Smooth muscle cell (in vitro differentiated cells): Measurements from ENCODE around the gene STK10. TPM values are rescaled to one million over a fixed set of nuclear protein-coding genes. Genes with fewer than 3 reads are reported as not detected.

Source experiments
- DNase-seq: peaks from one replicate; lab custom pipeline; 2025; ENCODE audit not compliant: unreplicated experiment; lab: John Stamatoyannopoulos, UW
- H2AFZ ChIP-seq: fragments of 200-600 bp; sonication (generic); 2 replicates; pipeline ENCODE4 v1.6.0; 2016; ENCODE audit warnings: antibody characterized with exemption, low read depth, mild to moderate bottlenecking
- H3F3A ChIP-seq: fragments of 200-600 bp; sonication (generic); 2 replicates; pipeline ENCODE4 v1.6.0; 2017; ENCODE audit warnings: antibody characterized with exemption, low read depth
- H3K27ac ChIP-seq: fragments of 200-600 bp; sonication (generic); 2 replicates; pipeline ENCODE4 v1.5.1; 2016; ENCODE audit warnings: low read depth, mild to moderate bottlenecking
- H3K27me3 ChIP-seq: fragments of 200-600 bp; sonication (generic); 2 replicates; pipeline ENCODE4 v1.6.1; 2016; ENCODE audit warnings: low read depth, mild to moderate bottlenecking
- H3K36me3 ChIP-seq: fragments of 200-600 bp; sonication (generic); 2 replicates; pipeline ENCODE4 v1.5.1; 2016; ENCODE audit warnings: low read depth
- H3K4me1 ChIP-seq: fragments of 200-600 bp; sonication (generic); 2 replicates; pipeline ENCODE4 v1.5.1; 2016; ENCODE audit warnings: low read depth
- H3K4me2 ChIP-seq: fragments of 200-600 bp; sonication (generic); 2 replicates; pipeline ENCODE4 v1.6.0; 2016; ENCODE audit warnings: mild to moderate bottlenecking
- H3K4me3 ChIP-seq: fragments of 200-600 bp; sonication (generic); 2 replicates; pipeline ENCODE4 v1.5.1; 2016; ENCODE audit warnings: mild to moderate bottlenecking
- H3K79me2 ChIP-seq: fragments of 200-600 bp; sonication (generic); 2 replicates; pipeline ENCODE4 v1.6.0; 2016; ENCODE audit warnings: low read depth, mild to moderate bottlenecking
- H3K9ac ChIP-seq: fragments of 200-600 bp; sonication (generic); 2 replicates; pipeline ENCODE4 v1.6.0; 2016; ENCODE audit warnings: low read depth
- H3K9me3 ChIP-seq: fragments of 200-600 bp; sonication (generic); replicated peaks from 2 replicates; pipeline ENCODE4 v1.5.1; 2016; ENCODE audit warnings: low read depth
- H4K20me1 ChIP-seq: fragments of 200-600 bp; sonication (generic); 2 replicates; pipeline ENCODE4 v1.6.0; 2016; ENCODE audit warnings: low read depth
- WGBS: methylation state at CpG from one replicate; pipeline ENCODE4 v1.1.7; 2016; ENCODE audit warnings: low lambda C conversion rate; 5-methylcytosine and 5-hydroxymethylcytosine counted together
- polyA plus RNA-seq: library from polyadenylated mRNA; unstranded; fragments of >200 nt; fragmentation: Nextera tagmentation; extraction: Ambion mirVana; gene quantifications from 2 replicates; pipeline ENCODE4 v1.2.1, GENCODE V29; 2016
- total RNA-seq: library from RNA; depleted of rRNA; stranded (reverse); fragments of >200 nt; gene quantifications from 2 replicates; pipeline ENCODE4 v1.2.3, GENCODE V29; 2014
- TF ChIP-seq, protein P1 (sequence below): fragments of 200-600 bp; sonication (generic); IDR thresholded peaks from 2 replicates; pipeline ENCODE4 v1.5.1; 2017; ENCODE audit warnings: borderline replicate concordance, mild to moderate bottlenecking, antibody characterized with exemption; ENCODE audit not compliant: insufficient read depth, poor library complexity, severe bottlenecking

Gene STK10
- total and polyA plus RNA-seq, 2 experiments from 2014 or later: 10.7 to 26.0 TPM

DNA sequence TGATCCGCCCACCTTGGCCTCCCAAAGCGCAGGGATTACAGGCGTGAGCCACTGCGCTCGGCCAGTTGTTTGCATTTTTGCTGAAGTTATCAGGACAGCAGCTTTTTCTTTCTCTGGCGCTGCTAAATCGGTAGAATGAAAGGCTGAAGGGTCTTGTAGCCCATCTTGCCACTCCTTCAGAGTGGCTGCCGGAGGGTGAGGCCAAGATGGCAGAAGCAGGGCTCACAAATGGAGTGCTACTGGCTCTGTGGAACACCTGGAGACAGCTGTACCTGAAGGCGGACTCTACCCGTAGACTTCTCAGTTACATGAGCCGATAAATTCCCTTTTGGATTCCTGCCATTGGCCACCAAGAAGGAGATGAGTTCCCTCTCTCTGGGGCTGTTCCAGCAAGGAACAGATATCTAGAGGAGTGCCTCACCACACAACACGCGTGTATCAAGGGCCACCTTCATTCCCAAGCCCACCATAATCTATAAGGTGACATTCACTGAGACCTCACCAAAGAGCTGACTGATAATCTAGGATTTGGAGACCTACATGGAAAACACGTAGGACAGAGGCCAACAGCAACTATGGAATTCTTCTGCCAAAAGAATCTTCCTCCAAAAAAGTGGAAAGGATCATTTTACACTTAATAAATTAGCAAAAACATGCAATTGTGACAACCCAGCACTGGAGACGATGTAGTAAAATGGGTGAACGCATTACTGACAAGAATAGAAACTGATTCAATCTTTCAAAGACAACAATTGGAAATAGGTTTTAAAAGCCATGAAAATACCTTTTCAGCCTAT lies 21.8 kb downstream of the STK10 start:
- Histone ChIP-seq H2AFZ (no peak overlapping the region), H3K4me3 (no peak overlapping the region), H3K36me3 (no peaks in the 10 kb centered on the region), H3K79me2 (peaks cover 5% of the 10 kb centered on the region), H3K9ac (no peak overlapping the region), H3K27me3 (no peaks in the 10 kb centered on the region), H3K4me1 (peaks cover 6% of the 10 kb centered on the region), H3K4me2 (no peak overlapping the region), H3K9me3 (no peaks in the 10 kb centered on the region), H3F3A (no peaks in the 10 kb centered on the region), H4K20me1 (peaks cover 61% of the 10 kb centered on the region), H3K27ac (no peak overlapping the region)
- no peak for DNase-seq
- WGBS: 94% methylated on average over 16 of the region's 16 CpGs
- TF ChIP-seq, protein P1, sequence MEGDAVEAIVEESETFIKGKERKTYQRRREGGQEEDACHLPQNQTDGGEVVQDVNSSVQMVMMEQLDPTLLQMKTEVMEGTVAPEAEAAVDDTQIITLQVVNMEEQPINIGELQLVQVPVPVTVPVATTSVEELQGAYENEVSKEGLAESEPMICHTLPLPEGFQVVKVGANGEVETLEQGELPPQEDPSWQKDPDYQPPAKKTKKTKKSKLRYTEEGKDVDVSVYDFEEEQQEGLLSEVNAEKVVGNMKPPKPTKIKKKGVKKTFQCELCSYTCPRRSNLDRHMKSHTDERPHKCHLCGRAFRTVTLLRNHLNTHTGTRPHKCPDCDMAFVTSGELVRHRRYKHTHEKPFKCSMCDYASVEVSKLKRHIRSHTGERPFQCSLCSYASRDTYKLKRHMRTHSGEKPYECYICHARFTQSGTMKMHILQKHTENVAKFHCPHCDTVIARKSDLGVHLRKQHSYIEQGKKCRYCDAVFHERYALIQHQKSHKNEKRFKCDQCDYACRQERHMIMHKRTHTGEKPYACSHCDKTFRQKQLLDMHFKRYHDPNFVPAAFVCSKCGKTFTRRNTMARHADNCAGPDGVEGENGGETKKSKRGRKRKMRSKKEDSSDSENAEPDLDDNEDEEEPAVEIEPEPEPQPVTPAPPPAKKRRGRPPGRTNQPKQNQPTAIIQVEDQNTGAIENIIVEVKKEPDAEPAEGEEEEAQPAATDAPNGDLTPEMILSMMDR: no peak

DNA sequence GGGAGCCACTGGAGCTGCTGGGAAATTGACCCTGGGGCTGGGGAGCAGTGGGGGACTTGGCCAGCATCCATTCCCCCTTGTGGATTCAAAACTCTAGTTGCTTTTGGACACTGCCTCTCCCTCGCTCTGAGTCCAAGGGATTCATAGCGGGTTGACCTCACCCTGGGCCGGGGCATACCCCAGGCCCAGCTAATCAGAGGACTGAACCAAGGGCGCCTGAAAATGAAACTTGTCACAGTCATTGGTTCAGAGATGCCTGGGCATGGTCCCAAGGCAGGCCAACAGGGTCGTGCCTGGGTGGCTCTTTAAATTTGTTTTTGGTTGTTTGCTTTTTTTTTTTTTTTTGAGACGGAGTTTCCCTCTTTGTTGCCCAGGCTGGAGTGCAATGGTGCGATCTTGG lies 22.6 kb downstream of the STK10 start:
- WGBS: 99% methylated on average over 7 of the region's 7 CpGs
- H4K20me1 ChIP-seq: peaks cover 58% of the 10 kb centered on the region
- no peak overlapping the region for H3K4me3 ChIP-seq
- no peaks in the 10 kb centered on the region for H3K36me3 ChIP-seq
- no peaks in the 10 kb centered on the region for H3F3A ChIP-seq
- TF ChIP-seq, protein P1: no peak
- no peak overlapping the region for H3K4me2 ChIP-seq
- H3K27me3 ChIP-seq: no peaks in the 10 kb centered on the region
- H3K9ac ChIP-seq: no peak overlapping the region
- H3K27ac ChIP-seq: no peak overlapping the region
- peaks cover 5% of the 10 kb centered on the region for H3K79me2 ChIP-seq
- no peaks in the 10 kb centered on the region for H3K9me3 ChIP-seq
- no peak for DNase-seq
- H3K4me1 ChIP-seq: no peaks in the 10 kb centered on the region
- H2AFZ ChIP-seq: no peak overlapping the region

DNA sequence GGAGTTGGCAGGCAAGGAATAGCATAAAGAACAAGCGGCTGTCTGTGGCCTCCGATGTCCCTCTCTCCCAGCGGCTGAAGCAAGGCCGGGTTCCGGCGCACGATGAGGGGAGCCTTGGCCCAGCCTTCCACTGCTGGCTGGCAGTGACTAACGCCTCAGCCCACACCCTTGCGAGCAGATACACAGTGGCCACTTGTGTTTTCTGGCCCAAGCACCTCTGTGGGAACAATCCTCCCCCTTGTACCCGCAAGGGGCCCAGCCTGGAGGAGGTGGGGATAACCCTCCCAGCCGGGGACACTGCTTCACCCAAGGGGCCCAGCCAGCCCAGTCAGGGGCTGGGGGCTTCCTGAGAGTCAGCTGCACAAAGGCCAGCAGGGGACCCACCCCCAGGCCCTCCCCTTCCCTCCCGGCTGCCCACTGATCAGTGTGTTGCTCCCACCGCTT lies 23.2 kb downstream of the STK10 start:
- Histone ChIP-seq H3K36me3 (no peaks in the 10 kb centered on the region), H3K9ac (no peak overlapping the region), H3K4me2 (no peak overlapping the region), H3K27me3 (no peaks in the 10 kb centered on the region), H3K9me3 (no peaks in the 10 kb centered on the region), H3K79me2 (peaks cover 8% of the 10 kb centered on the region), H3K4me3 (no peak overlapping the region), H2AFZ (no peak overlapping the region), H4K20me1 (peaks cover 62% of the 10 kb centered on the region), H3K27ac (no peak overlapping the region), H3K4me1 (no peaks in the 10 kb centered on the region), H3F3A (no peaks in the 10 kb centered on the region)
- WGBS: 83% methylated on average over 13 of the region's 13 CpGs
- DNase-seq: no peak
- TF ChIP-seq, protein P1: no peak

DNA sequence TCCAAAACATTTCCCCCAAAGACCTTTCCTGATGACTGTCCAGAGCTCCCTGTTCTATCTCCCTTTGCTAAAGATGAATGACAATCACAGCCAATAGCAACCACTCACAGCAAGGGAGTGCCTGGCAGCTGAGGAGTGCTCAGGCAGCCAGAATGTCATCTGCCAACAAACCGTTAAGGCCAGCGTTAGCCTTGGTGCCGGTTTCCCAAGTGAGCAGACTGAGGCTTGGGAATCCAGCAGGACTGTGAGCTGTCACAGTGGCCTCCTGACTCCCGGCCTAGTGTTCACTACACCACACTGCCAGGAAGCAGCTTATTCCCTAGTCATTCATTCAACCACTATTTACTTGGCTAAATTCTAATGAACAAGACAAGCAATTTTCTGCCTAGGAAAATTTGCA lies 24.7 kb downstream of the STK10 start:
- H3K36me3 ChIP-seq: no peaks in the 10 kb centered on the region
- no peak overlapping the region for H3K4me3 ChIP-seq
- H3K4me1 ChIP-seq: no peaks in the 10 kb centered on the region
- no peaks in the 10 kb centered on the region for H3K9me3 ChIP-seq
- no peak overlapping the region for H3K27ac ChIP-seq
- no peak overlapping the region for H3K9ac ChIP-seq
- peaks cover 9% of the 10 kb centered on the region for H3K79me2 ChIP-seq
- no peaks in the 10 kb centered on the region for H3K27me3 ChIP-seq
- H3K4me2 ChIP-seq: no peak overlapping the region
- DNase-seq: no peak
- TF ChIP-seq, protein P1: no peak
- no peaks in the 10 kb centered on the region for H3F3A ChIP-seq
- H4K20me1 ChIP-seq: peaks cover 59% of the 10 kb centered on the region
- WGBS: 55% methylated on average over 4 of the region's 4 CpGs
- H2AFZ ChIP-seq: no peak overlapping the region
